Measurements from ENCODE around the gene SLC38A2. TPM values are rescaled to one million over a fixed set of nuclear protein-coding genes. Genes with fewer than 3 reads are reported as not detected.

Gene SLC38A2
- total RNA-seq, 2 experiments from 2014 or later, result 70.5 to 93.5 TPM

DNA sequence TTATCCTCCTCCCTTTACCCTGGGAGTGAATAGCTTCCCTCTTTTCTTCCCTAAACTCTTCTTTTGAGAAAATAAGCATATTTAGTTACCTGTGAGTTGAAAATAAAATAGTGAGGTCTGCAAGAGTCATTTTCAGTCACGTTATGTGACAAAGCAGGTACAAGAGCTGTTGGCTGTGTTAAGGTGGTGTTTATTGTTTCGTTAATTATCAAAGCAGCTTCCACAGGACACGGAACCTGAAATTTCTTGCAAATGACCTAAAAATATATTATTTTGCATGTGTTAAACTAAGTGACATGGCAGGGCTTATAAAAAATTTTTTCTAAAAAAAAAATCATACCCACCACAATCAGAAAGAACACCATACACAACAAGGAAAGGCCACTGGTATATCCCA, 8.3 kb downstream of the SLC38A2 start:
- H3K4me2 ChIP-seq (ENCODE audit: low read length), result no peak overlapping the region
- ChIA-PET CTCF (ENCODE audit: unreplicated experiment) (no interaction called here), POLR2A (no interaction called here)
- peaks cover 8% of the 10 kb centered on the region for H3K4me1 ChIP-seq (ENCODE audit: insufficient read depth, low read length, poor library complexity, severe bottlenecking)
- H2AFZ ChIP-seq (ENCODE audit: low read length), result no peak overlapping the region
- H3K79me2 ChIP-seq (ENCODE audit: insufficient read depth, low read depth, low read length), result peaks cover 9% of the 10 kb centered on the region; the same call in 1 of the 2 replicates
- H3K36me3 ChIP-seq (ENCODE audit: insufficient read depth, low read length), result peaks cover 100% of the 10 kb centered on the region
- no TSS peak for BruUV-seq (replicated peaks)
- DNase-seq (ENCODE audit: low spot score), result no peak
- no peaks in the 10 kb centered on the region for H3K9me3 ChIP-seq (ENCODE audit: low read length)
- intact Hi-C loops (cut with micrococcal nuclease; ENCODE audit: unreplicated experiment), result no loop called here
- no peaks in the 10 kb centered on the region for H3K9me2 ChIP-seq (ENCODE audit: insufficient read depth, low read length)
- no peak overlapping the region for H3K27ac ChIP-seq (ENCODE audit: low read depth, low read length, poor library complexity, severe bottlenecking)
- H4K20me1 ChIP-seq (ENCODE audit: insufficient read depth, low read length), result 0 out of 2 replicates have a peak, but pooled peaks cover 4% of the 10 kb centered on the region
- TF ChIP-seq EZH2phosphoT487 (IDR thresholded peaks at IDR 0.05; ENCODE audit: borderline replicate concordance, low read depth, low read length), result no peak
- TF ChIP-seq, protein P1, sequence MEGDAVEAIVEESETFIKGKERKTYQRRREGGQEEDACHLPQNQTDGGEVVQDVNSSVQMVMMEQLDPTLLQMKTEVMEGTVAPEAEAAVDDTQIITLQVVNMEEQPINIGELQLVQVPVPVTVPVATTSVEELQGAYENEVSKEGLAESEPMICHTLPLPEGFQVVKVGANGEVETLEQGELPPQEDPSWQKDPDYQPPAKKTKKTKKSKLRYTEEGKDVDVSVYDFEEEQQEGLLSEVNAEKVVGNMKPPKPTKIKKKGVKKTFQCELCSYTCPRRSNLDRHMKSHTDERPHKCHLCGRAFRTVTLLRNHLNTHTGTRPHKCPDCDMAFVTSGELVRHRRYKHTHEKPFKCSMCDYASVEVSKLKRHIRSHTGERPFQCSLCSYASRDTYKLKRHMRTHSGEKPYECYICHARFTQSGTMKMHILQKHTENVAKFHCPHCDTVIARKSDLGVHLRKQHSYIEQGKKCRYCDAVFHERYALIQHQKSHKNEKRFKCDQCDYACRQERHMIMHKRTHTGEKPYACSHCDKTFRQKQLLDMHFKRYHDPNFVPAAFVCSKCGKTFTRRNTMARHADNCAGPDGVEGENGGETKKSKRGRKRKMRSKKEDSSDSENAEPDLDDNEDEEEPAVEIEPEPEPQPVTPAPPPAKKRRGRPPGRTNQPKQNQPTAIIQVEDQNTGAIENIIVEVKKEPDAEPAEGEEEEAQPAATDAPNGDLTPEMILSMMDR (conservative IDR thresholded peaks at IDR 0.05; ENCODE audit: low read length), result no peak
- no peak overlapping the region for H3K4me3 ChIP-seq (ENCODE audit: low read depth, low read length, poor library complexity, severe bottlenecking)

DNA sequence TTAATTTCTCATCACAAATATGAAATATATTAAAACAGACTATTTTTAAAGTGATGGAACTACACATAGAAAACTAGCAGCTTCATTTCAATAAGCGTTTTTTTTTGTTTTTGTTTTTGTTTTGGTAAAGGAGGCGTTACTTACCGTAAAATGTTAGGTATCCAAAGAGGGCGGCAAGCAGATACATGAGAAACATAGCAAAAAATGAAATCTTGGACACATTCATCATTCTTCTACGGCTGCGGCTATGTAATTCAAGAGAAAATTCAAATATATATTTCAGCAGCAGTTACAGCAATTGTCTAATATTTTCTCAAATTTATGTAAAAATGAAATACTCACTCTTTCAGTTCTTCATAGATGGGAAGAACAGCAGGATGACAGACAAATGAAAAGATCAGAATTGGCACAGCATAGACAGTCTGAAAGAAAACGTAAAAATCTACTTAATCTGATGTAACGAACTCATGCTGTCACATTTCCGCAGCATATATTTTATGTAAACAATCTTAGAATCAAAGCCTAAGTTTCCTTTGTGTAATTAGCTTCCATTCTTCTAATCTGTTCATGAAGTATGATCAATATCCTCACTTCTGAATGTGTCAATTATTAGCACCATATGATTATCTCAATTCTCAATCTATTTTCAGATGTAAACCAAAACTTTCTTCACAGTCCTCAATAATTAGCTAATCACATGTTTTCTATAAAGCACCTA, 8.8 kb downstream of the SLC38A2 start:
- no peak for DNase-seq (ENCODE audit: low spot score)
- TF ChIP-seq EZH2phosphoT487 (IDR thresholded peaks at IDR 0.05; ENCODE audit: borderline replicate concordance, low read depth, low read length), result no peak
- TF ChIP-seq, protein P1 (conservative IDR thresholded peaks at IDR 0.05; ENCODE audit: low read length), result no peak
- Histone ChIP-seq H3K4me2 (ENCODE audit: low read length) (no peak overlapping the region), H3K4me1 (ENCODE audit: insufficient read depth, low read length, poor library complexity, severe bottlenecking) (peaks cover 8% of the 10 kb centered on the region), H3K4me3 (ENCODE audit: low read depth, low read length, poor library complexity, severe bottlenecking) (no peak overlapping the region), H3K27ac (ENCODE audit: low read depth, low read length, poor library complexity, severe bottlenecking) (no peak overlapping the region), H3K9me2 (ENCODE audit: insufficient read depth, low read length) (no peaks in the 10 kb centered on the region), H3K79me2 (ENCODE audit: insufficient read depth, low read depth, low read length) (peaks cover 4% of the 10 kb centered on the region; the same call in 1 of the 2 replicates), H3K9me3 (ENCODE audit: low read length) (no peaks in the 10 kb centered on the region), H4K20me1 (ENCODE audit: insufficient read depth, low read length) (no peaks in the 10 kb centered on the region), H2AFZ (ENCODE audit: low read length) (no peak overlapping the region), H3K36me3 (ENCODE audit: insufficient read depth, low read length) (peaks cover 100% of the 10 kb centered on the region)
- ChIA-PET POLR2A (interaction anchor here (0.9 kb wide), 1 partner anchor 94 kb away, joined by 3 read pairs; the partner anchor contains the start of gene SLC38A1), CTCF (ENCODE audit: unreplicated experiment) (no interaction called here)
- intact Hi-C loops (cut with micrococcal nuclease; ENCODE audit: unreplicated experiment), result no loop called here
- no TSS peak for BruUV-seq (replicated peaks)

DNA sequence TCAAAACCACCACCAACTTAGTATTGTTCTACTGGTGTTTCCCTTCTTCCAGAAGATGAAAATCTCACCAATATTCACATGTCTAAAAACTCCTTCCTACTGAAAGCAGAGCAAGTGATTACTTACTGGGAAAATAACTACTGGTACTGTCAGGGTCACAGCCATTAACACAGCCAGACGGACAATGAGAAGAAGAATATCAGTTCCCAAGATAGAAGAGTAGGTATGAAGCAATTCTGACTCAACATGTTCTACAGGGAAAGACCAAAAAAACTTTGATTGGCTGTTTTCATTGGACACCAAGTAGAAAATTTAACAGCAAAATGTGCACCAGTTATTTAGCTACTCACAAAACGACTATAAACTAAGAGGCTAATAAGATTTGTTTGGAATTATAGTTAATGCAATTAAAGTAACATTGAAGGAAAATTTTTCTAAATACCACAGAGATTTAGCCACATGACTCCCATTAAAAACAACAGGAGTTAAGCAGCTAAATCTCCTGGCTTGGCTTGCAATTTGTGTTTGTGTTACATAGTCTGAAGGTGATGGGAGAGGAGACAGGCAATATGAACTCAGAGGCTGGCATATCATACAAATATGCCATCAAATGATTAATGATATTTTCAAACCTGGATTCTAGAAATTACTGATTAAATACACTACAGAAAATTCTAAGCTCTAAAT, 9.5 kb downstream of the SLC38A2 start:
- no peaks in the 10 kb centered on the region for H3K9me2 ChIP-seq (ENCODE audit: insufficient read depth, low read length)
- H4K20me1 ChIP-seq (ENCODE audit: insufficient read depth, low read length), result no peaks in the 10 kb centered on the region
- no peaks in the 10 kb centered on the region for H3K79me2 ChIP-seq (ENCODE audit: insufficient read depth, low read depth, low read length)
- intact Hi-C loops (cut with micrococcal nuclease; ENCODE audit: unreplicated experiment), result no loop called here
- H3K4me2 ChIP-seq (ENCODE audit: low read length), result no peak overlapping the region
- peaks cover 100% of the 10 kb centered on the region for H3K36me3 ChIP-seq (ENCODE audit: insufficient read depth, low read length)
- no peak overlapping the region for H3K27ac ChIP-seq (ENCODE audit: low read depth, low read length, poor library complexity, severe bottlenecking)
- H3K4me1 ChIP-seq (ENCODE audit: insufficient read depth, low read length, poor library complexity, severe bottlenecking), result peaks cover 8% of the 10 kb centered on the region
- BruUV-seq (replicated peaks), result no TSS peak
- no peak overlapping the region for H2AFZ ChIP-seq (ENCODE audit: low read length)
- no peaks in the 10 kb centered on the region for H3K9me3 ChIP-seq (ENCODE audit: low read length)
- ChIA-PET CTCF (ENCODE audit: unreplicated experiment) (no interaction called here), POLR2A (interaction anchor here (0.6 to 0.9 kb wide), 2 partner anchors 20 to 94 kb away, joined by 3 read pairs; partner anchors contain the start of gene SLC38A1)
- H3K4me3 ChIP-seq (ENCODE audit: low read depth, low read length, poor library complexity, severe bottlenecking), result no peak overlapping the region
- TF ChIP-seq, protein P1 (conservative IDR thresholded peaks at IDR 0.05; ENCODE audit: low read length), result no peak
- TF ChIP-seq EZH2phosphoT487 (IDR thresholded peaks at IDR 0.05; ENCODE audit: borderline replicate concordance, low read depth, low read length), result no peak
- DNase-seq (ENCODE audit: low spot score), result no peak
